Uterus (tissue), 2 donors: ENCODE data around the gene TBC1D22B.

Experiments used
- CTCF ChIP-seq, 4 experiments: fragments of 200-600 bp in 2 of 4; fragments of 450-650 bp in 2 of 4; sonication (generic) in 2 of 4; IDR thresholded peaks; one replicate each; pipeline ENCODE4 v1.5.1; 2016 to 2019; ENCODE audit warnings: antibody characterized with exemption in 4 of 4, mild to moderate bottlenecking in 2 of 4, moderate library complexity in 1 of 4
- POLR2A ChIP-seq, 2 donors: fragments of 450-650 bp; IDR thresholded peaks; one replicate each; pipeline ENCODE4 v1.6.1; 2016; ENCODE audit warnings: antibody characterized with exemption in 2 of 2, mild to moderate bottlenecking in 1 of 2, moderate library complexity in 1 of 2

- TF ChIP-seq CTCF (IDR thresholded peaks at IDR 0.05) (no peak), POLR2A (IDR thresholded peaks at IDR 0.05) (no peak)
These were observed 15.4 kb downstream of the TBC1D22B start for GRCh38 chr6:37272834-37273566.
